Upper lobe of left lung (tissue), 4 donors: ENCODE results near the gene STK10.

Experiments used
- EP300 ChIP-seq, 4 donors: sonication (generic); formaldehyde crosslinking; IDR thresholded peaks; one replicate each; pipeline ENCODE4 v1.5.1; 2017; ENCODE audit warnings: antibody characterized with exemption in 4 of 4, control low read depth in 2 of 4
- POLR2A ChIP-seq, 4 donors: fragments of 450-650 bp; IDR thresholded peaks; one replicate each; pipeline ENCODE4 v1.5.1; 2016 to 2017; ENCODE audit warnings: antibody characterized with exemption in 4 of 4, mild to moderate bottlenecking in 2 of 4
- POLR2AphosphoS5 ChIP-seq, 2 donors: sonication (generic); formaldehyde crosslinking; IDR thresholded peaks; one replicate each; pipeline ENCODE4 v1.5.1; 2017; ENCODE audit warnings: antibody characterized with exemption in 2 of 2
- TF ChIP-seq, protein P1 (sequence below), 6 experiments: fragments of 450-650 bp in 4 of 6; fragments of 200-600 bp in 2 of 6; sonication (generic) in 2 of 6; IDR thresholded peaks; one replicate each; pipeline ENCODE4 v1.5.1; 2016 to 2019; ENCODE audit warnings: antibody characterized with exemption in 6 of 6

DNA sequence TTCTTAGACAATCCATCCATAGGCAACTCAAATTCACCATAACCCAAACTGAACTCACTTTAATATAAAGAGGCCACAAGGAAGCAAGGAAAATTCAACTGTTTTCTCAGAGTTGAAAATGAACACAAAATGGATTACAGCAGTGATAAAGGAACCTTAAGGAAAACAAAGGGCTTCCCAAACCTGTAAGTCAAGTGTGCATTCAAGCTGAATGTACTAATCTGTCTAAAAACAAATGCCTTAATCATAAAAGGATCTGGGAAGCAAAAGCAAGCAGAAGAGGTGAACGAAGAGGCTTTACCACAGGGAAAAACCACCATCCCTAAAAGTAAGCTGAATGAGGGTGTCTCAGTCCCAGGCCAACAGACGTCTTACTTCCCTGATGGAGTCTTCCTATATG lies 195.2 kb downstream of the STK10 start:
- no peak for TF ChIP-seq POLR2A (IDR thresholded peaks at IDR 0.05)
- TF ChIP-seq, protein P1, sequence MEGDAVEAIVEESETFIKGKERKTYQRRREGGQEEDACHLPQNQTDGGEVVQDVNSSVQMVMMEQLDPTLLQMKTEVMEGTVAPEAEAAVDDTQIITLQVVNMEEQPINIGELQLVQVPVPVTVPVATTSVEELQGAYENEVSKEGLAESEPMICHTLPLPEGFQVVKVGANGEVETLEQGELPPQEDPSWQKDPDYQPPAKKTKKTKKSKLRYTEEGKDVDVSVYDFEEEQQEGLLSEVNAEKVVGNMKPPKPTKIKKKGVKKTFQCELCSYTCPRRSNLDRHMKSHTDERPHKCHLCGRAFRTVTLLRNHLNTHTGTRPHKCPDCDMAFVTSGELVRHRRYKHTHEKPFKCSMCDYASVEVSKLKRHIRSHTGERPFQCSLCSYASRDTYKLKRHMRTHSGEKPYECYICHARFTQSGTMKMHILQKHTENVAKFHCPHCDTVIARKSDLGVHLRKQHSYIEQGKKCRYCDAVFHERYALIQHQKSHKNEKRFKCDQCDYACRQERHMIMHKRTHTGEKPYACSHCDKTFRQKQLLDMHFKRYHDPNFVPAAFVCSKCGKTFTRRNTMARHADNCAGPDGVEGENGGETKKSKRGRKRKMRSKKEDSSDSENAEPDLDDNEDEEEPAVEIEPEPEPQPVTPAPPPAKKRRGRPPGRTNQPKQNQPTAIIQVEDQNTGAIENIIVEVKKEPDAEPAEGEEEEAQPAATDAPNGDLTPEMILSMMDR (IDR thresholded peaks at IDR 0.05), result no peak
- no peak for TF ChIP-seq POLR2AphosphoS5 (IDR thresholded peaks at IDR 0.05)
- no peak for TF ChIP-seq EP300 (IDR thresholded peaks at IDR 0.05)
